RPMI8226 (cell line): ENCODE measurements around the gene SMCHD1.
"Not testable (repeated sequence)": the region's sequence is repeated elsewhere in the genome, so short reads cannot be mapped to it uniquely, and the experiment has no call there.

ENCODE experiments used
- DNase-seq: peaks from one replicate; pipeline ENCODE4 v3.0.0-alpha.2; 2015

SMCHD1 gene

GRCh38 chr18:2823966-2824365 is 168.4 kb downstream of the SMCHD1 start:
- DNase-seq, result no peak

GRCh38 chr18:2824865-2825264 is 169.3 kb downstream of the SMCHD1 start:
- no peak for DNase-seq

GRCh38 chr18:2825613-2826175 is 170.2 kb downstream of the SMCHD1 start:
- no peak for DNase-seq

GRCh38 chr18:2826581-2826980 is 171.1 kb downstream of the SMCHD1 start:
- DNase-seq, result no peak

GRCh38 chr18:2827061-2827460 is 171.5 kb downstream of the SMCHD1 start:
- no peak for DNase-seq

GRCh38 chr18:2836118-2836517 is 180.6 kb downstream of the SMCHD1 start:
- DNase-seq, result not testable (repeated sequence)

- not testable (repeated sequence) for DNase-seq
These were observed 181.8 kb downstream of the SMCHD1 start for GRCh38 chr18:2837290-2837689.

GRCh38 chr18:2839202-2839601 is 183.7 kb downstream of the SMCHD1 start:
- no peak for DNase-seq

- no peak for DNase-seq
These were observed 185.0 kb downstream of the SMCHD1 start for GRCh38 chr18:2840521-2840920.

- no peak for DNase-seq
These were observed 187.6 kb downstream of the SMCHD1 start for GRCh38 chr18:2843146-2843545.

- DNase-seq, result no peak
These were observed 189.6 kb downstream of the SMCHD1 start for GRCh38 chr18:2845172-2845571.

- DNase-seq, result peak; percentile 35
These were observed 191.2 kb downstream of the SMCHD1 start, which contains the start of gene EMILIN2 for GRCh38 chr18:2846636-2847316. TSS of gene EMILIN2 (plus strand) at chr18:2847006. CDS start at chr18:2847189, 183 bp downstream.

GRCh38 chr18:2847317-2848246 is 192.1 kb downstream of the SMCHD1 start:
- DNase-seq, result no peak

- DNase-seq, result no peak
These were observed 193.0 kb downstream of the SMCHD1 start for GRCh38 chr18:2848247-2849246.

- DNase-seq, result no peak
These were observed 195.3 kb downstream of the SMCHD1 start for GRCh38 chr18:2850816-2851215.

- no peak for DNase-seq
These were observed 196.2 kb downstream of the SMCHD1 start for GRCh38 chr18:2851771-2852170.

GRCh38 chr18:2852460-2852859 is 196.9 kb downstream of the SMCHD1 start:
- DNase-seq, result not testable (repeated sequence)

GRCh38 chr18:2853173-2853925 is 197.8 kb downstream of the SMCHD1 start:
- DNase-seq, result no peak

GRCh38 chr18:2853926-2854664 is 198.6 kb downstream of the SMCHD1 start:
- no peak for DNase-seq
